Measurements from ENCODE around the gene SPRY4. TPM values are rescaled to one million over a fixed set of nuclear protein-coding genes. Genes with fewer than 3 reads are reported as not detected.
"Not testable (repeated sequence)": the region's sequence is repeated elsewhere in the genome, so short reads cannot be mapped to it uniquely, and the experiment has no call there.

The SPRY4 gene, protein sequence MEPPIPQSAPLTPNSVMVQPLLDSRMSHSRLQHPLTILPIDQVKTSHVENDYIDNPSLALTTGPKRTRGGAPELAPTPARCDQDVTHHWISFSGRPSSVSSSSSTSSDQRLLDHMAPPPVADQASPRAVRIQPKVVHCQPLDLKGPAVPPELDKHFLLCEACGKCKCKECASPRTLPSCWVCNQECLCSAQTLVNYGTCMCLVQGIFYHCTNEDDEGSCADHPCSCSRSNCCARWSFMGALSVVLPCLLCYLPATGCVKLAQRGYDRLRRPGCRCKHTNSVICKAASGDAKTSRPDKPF
- 1 to 10 TPM in 1 of 2 donors, under 1 TPM in 1; 0.65 to 1.3 TPM for polyA plus RNA-seq

DNA sequence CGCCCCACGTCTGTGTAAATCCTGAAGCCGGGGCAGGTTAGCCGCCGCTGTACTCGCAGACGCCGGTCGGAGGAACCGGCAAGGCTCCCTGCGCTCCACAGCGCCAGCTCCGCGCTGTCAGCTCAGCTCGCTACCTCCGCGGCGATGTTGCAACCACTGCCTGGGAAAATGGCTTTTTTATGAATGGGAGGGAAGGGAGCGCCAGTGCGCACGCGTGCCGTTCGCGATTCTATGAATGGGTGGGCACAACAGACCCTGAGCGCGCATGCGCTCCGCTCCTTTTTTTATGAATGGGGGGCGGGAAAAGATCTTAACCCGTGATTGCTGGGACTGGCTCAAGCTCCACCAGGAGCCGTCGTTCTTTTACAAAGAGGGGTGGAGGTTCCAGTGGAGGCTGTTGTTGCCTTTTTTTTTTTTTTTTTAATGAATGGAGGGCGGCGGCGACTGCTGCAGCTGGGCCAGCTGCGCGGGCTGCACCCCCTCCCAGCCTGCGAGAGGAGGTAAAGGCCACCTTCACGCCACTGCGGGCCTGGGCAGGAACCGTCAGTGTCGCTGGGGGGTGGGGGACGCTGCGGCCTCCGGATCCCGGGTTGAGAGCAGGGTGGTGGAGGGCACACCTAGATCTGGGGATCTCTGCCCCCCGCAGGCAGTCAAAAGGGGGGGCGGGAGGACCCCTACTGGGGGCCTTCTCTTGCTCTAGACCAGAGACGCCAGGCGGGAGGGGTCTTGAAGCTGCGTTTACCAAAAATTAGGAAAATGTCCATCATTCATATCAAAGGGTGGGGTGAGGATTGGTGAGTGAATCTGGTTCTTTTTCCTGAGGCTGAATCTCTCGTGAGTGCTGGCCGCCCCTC is at the start of gene SPRY4:
Gene SPRY4, minus strand, starts transcription at position 151 of the 854 bp plus-strand sequence. CDS start 9,913 bp downstream, outside the sequence.
- WGBS, 2 donors, result 0 to 1% methylated on average over 52 to 54 of the region's 54 CpGs
- no peaks in the 10 kb centered on the region for H3K36me3 ChIP-seq (ENCODE audit: control insufficient read depth in 2 of 2, insufficient read depth in 2 of 2, low read length in 1 of 2)
- H3K27me3 ChIP-seq (ENCODE audit: control insufficient read depth in 1 of 2, insufficient read depth in 2 of 2, low read length in 2 of 2), result peaks cover 0 to 5% of the 10 kb centered on the region in 2 donors
- H3K4me1 ChIP-seq (ENCODE audit: control insufficient read depth in 2 of 2, insufficient read depth in 2 of 2, low read length in 1 of 2), result peaks cover 8 to 13% of the 10 kb centered on the region in 2 donors
- peak within 1 kb of the TSS; percentile 50 to 53 for H3K4me3 ChIP-seq (ENCODE audit: low read depth in 1 of 2, low read length in 2 of 2)
- H3K27ac ChIP-seq (ENCODE audit: low read depth in 2 of 2, low read length in 1 of 2), result peak within 1 kb of the TSS; percentile 74 to 87
- no peaks in the 10 kb centered on the region for H3K9me3 ChIP-seq (ENCODE audit: control insufficient read depth in 2 of 2, insufficient read depth in 1 of 2, low read depth in 1 of 2, low read length in 1 of 2)

DNA sequence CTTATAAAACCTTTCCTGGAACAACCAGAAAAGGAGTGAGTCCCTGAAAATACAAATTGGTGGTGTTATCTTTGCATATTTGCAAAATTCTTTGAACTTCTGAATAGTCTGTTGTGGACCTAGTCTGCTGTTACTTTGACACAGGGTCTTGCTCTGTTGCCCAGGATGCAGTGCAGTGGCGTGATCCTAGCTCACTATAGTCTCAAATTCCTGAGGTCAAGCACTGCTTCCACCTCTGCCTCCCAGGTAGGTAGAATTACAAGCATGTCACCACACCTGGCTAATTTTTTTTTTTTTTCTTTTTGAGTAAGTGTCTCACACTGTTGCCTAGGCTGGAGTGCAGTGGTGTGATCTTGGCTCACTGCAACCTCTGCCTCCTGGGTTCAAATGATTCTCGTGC is 43.7 kb upstream of the SPRY4 start:
- no peak overlapping the region for H3K4me3 ChIP-seq (ENCODE audit: low read depth in 1 of 2, low read length in 2 of 2)
- 85 to 92% methylated on average over 2 of the region's 2 CpGs for WGBS, 2 donors
- no peaks in the 10 kb centered on the region for H3K4me1 ChIP-seq (ENCODE audit: control insufficient read depth in 2 of 2, insufficient read depth in 2 of 2, low read length in 1 of 2)
- no peak overlapping the region for H3K27ac ChIP-seq (ENCODE audit: low read depth in 2 of 2, low read length in 1 of 2)
- no peaks in the 10 kb centered on the region for H3K9me3 ChIP-seq (ENCODE audit: control insufficient read depth in 2 of 2, insufficient read depth in 1 of 2, low read depth in 1 of 2, low read length in 1 of 2)
- no peaks in the 10 kb centered on the region for H3K27me3 ChIP-seq (ENCODE audit: control insufficient read depth in 1 of 2, insufficient read depth in 2 of 2, low read length in 2 of 2)
- H3K36me3 ChIP-seq (ENCODE audit: control insufficient read depth in 2 of 2, insufficient read depth in 2 of 2, low read length in 1 of 2), result no peaks in the 10 kb centered on the region

DNA sequence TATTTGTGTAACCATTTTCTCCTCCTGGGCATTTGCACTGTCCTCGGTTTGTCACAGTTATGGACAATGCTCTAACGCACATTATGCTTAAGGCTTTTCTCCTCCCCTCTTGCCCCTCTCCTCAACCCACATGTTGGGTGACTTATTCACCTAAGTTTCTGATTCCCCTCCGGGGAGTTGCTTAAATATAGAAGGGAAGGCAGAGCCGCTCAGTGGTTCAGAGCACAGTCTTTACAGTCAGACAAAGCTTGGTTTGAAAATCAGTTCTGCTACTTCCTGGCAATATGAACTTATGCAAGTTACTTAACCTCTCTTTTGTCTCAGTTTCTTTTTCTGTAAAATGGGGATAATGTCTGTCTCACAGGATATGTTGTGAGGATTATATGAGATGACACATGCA is 41.2 kb upstream of the SPRY4 start:
- Histone ChIP-seq H3K9me3 (ENCODE audit: control insufficient read depth in 2 of 2, insufficient read depth in 1 of 2, low read depth in 1 of 2, low read length in 1 of 2) (no peaks in the 10 kb centered on the region), H3K27me3 (ENCODE audit: control insufficient read depth in 1 of 2, insufficient read depth in 2 of 2, low read length in 2 of 2) (no peaks in the 10 kb centered on the region)
- WGBS, 2 donors, result 87 to 88% methylated on average over 4 of the region's 4 CpGs

DNA sequence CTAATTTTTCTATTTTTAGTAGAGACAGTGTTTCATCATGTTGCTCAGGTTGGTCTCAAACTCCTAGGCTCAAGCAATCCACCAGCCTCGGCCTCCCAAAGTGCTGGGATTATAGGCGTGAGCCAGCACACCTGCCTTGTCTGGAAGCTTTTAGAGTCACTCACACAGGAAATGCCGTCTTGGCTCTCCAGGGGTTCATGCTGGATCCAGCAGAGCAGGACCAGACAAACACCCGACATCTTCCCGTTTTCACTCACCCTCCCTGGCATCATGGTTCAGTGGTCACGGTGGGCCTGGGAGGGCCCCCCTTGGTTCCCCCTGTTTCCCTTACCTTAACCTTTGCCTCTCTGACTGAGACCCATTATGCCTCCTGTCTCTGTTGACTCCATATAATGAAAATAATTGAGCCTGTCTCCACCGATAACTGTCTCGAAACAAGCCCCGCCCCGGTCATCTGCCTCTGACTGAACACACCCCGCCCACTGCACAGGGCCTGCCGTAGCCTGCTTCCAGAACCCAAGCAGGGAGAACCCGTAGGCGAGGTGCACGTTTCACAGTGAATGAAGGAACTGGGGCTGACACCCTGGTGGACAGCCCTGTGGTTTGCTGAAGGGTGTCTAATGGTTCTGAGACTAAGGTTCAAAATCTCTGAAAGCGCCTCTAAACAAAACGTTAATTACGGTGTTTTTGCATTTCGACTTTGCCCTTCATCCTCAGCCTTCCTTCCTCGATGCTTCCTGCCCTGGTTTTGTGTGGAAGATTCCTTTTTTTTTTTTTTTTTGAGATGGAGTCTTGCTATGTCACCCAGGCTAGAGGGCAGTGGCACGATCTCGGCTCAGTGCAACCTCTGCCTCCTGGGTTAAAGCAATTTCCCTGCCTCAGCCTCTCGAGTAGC is 39.7 kb upstream of the SPRY4 start:
- Histone ChIP-seq H3K9me3 (ENCODE audit: control insufficient read depth in 2 of 2, insufficient read depth in 1 of 2, low read depth in 1 of 2, low read length in 1 of 2) (no peaks in the 10 kb centered on the region), H3K27ac (ENCODE audit: low read depth in 2 of 2, low read length in 1 of 2) (peak overlapping the region in 1 of 2 donors; percentile 57), H3K4me3 (ENCODE audit: low read depth in 1 of 2, low read length in 2 of 2) (no peak overlapping the region), H3K36me3 (ENCODE audit: control insufficient read depth in 2 of 2, insufficient read depth in 2 of 2, low read length in 1 of 2) (no peaks in the 10 kb centered on the region), H3K4me1 (ENCODE audit: control insufficient read depth in 2 of 2, insufficient read depth in 2 of 2, low read length in 1 of 2) (no peaks in the 10 kb centered on the region), H3K27me3 (ENCODE audit: control insufficient read depth in 1 of 2, insufficient read depth in 2 of 2, low read length in 2 of 2) (no peaks in the 10 kb centered on the region)
- WGBS, 2 donors, result 56 to 64% methylated on average over 23 of the region's 23 CpGs

More for the DNA sequence above, 41.2 kb upstream of the SPRY4 start:
- no peaks in the 10 kb centered on the region for H3K4me1 ChIP-seq (ENCODE audit: control insufficient read depth in 2 of 2, insufficient read depth in 2 of 2, low read length in 1 of 2)
- H3K36me3 ChIP-seq (ENCODE audit: control insufficient read depth in 2 of 2, insufficient read depth in 2 of 2, low read length in 1 of 2), result no peaks in the 10 kb centered on the region
- no peak overlapping the region for H3K27ac ChIP-seq (ENCODE audit: low read depth in 2 of 2, low read length in 1 of 2)
- H3K4me3 ChIP-seq (ENCODE audit: low read depth in 1 of 2, low read length in 2 of 2), result no peak overlapping the region

DNA sequence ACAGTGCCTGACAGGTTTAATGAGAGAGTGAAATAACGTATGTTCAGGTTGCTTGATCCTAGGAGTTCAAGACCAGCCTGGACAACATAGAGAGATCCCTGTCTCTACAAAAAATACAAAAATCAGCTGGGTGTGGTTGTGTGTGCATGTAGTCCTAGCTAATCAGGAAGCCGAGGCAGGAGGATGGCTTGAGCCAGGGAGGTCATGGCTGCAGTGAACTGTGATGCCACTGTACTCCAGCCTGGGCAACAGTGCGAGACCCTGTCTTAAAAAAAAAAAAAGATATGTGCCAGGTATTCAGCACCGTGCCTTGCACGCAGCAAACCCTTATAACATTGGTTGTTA is 38.8 kb upstream of the SPRY4 start:
- H3K4me1 ChIP-seq (ENCODE audit: control insufficient read depth in 2 of 2, insufficient read depth in 2 of 2, low read length in 1 of 2), result no peaks in the 10 kb centered on the region
- no peak overlapping the region for H3K4me3 ChIP-seq (ENCODE audit: low read depth in 1 of 2, low read length in 2 of 2)
- WGBS, 2 donors, result 87 to 92% methylated on average over 5 of the region's 5 CpGs
- H3K27me3 ChIP-seq (ENCODE audit: control insufficient read depth in 1 of 2, insufficient read depth in 2 of 2, low read length in 2 of 2), result no peaks in the 10 kb centered on the region
- H3K9me3 ChIP-seq (ENCODE audit: control insufficient read depth in 2 of 2, insufficient read depth in 1 of 2, low read depth in 1 of 2, low read length in 1 of 2), result no peaks in the 10 kb centered on the region
- no peak overlapping the region for H3K27ac ChIP-seq (ENCODE audit: low read depth in 2 of 2, low read length in 1 of 2)
- no peaks in the 10 kb centered on the region for H3K36me3 ChIP-seq (ENCODE audit: control insufficient read depth in 2 of 2, insufficient read depth in 2 of 2, low read length in 1 of 2)

DNA sequence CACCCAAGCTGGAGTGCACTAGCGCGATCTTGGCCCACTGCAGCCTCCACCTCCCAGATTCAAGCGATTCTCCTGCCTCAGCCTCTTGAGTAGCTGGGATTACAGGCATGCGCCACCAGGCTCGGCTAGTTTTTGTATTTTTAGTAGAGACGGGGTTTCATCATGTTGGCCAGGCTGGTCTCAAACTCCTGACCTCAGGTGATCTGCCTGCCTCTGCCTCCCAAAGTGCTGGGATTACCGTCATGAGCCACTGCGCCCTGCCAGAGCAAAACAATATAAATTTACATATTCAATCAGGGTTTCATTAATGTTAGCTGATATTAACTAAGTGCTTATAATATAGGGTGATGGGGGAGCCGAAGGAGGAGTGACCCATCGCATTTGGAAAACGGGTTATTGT is 37.4 kb upstream of the SPRY4 start:
- H3K27me3 ChIP-seq (ENCODE audit: control insufficient read depth in 1 of 2, insufficient read depth in 2 of 2, low read length in 2 of 2); H3K4me1 ChIP-seq (ENCODE audit: control insufficient read depth in 2 of 2, insufficient read depth in 2 of 2, low read length in 1 of 2); H3K9me3 ChIP-seq (ENCODE audit: control insufficient read depth in 2 of 2, insufficient read depth in 1 of 2, low read depth in 1 of 2, low read length in 1 of 2); H3K36me3 ChIP-seq (ENCODE audit: control insufficient read depth in 2 of 2, insufficient read depth in 2 of 2, low read length in 1 of 2); H3K4me3 ChIP-seq (ENCODE audit: low read depth in 1 of 2, low read length in 2 of 2): not testable (repeated sequence)
- H3K27ac ChIP-seq (ENCODE audit: low read depth in 2 of 2, low read length in 1 of 2), result peak overlapping the region; percentile 27 to 79
- WGBS, 2 donors, result 87 to 93% methylated on average over 11 of the region's 11 CpGs

DNA sequence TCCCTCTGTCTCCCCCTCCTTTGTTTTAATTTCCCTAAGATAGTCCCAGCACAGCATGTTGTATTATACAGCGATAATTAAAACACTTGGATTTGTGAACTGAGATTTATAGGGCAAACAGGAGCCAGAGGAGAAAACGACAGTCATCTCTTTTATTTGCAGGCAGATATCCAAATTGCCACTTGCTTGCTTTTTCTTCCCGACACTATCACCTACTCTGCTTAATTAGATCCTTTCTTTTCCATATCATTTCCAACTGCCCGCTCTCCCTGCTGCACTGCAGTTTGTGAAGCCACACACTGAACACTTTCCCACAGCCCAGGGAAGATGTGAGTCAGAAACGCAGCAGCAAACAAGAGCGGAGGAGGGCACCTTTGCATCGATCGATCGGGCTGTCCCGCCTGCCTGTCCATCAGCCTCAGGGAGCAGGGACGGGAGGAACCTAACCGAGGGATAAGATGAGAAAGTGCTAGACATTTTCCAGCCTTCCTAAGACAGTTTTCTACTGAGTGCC is 35.8 kb upstream of the SPRY4 start:
- Histone ChIP-seq H3K27me3 (ENCODE audit: control insufficient read depth in 1 of 2, insufficient read depth in 2 of 2, low read length in 2 of 2) (no peaks in the 10 kb centered on the region), H3K4me1 (ENCODE audit: control insufficient read depth in 2 of 2, insufficient read depth in 2 of 2, low read length in 1 of 2) (no peaks in the 10 kb centered on the region), H3K27ac (ENCODE audit: low read depth in 2 of 2, low read length in 1 of 2) (no peak overlapping the region), H3K4me3 (ENCODE audit: low read depth in 1 of 2, low read length in 2 of 2) (no peak overlapping the region), H3K9me3 (ENCODE audit: control insufficient read depth in 2 of 2, insufficient read depth in 1 of 2, low read depth in 1 of 2, low read length in 1 of 2) (no peaks in the 10 kb centered on the region), H3K36me3 (ENCODE audit: control insufficient read depth in 2 of 2, insufficient read depth in 2 of 2, low read length in 1 of 2) (no peaks in the 10 kb centered on the region)
- WGBS, 2 donors, result 46 to 48% methylated on average over 12 of the region's 12 CpGs

DNA sequence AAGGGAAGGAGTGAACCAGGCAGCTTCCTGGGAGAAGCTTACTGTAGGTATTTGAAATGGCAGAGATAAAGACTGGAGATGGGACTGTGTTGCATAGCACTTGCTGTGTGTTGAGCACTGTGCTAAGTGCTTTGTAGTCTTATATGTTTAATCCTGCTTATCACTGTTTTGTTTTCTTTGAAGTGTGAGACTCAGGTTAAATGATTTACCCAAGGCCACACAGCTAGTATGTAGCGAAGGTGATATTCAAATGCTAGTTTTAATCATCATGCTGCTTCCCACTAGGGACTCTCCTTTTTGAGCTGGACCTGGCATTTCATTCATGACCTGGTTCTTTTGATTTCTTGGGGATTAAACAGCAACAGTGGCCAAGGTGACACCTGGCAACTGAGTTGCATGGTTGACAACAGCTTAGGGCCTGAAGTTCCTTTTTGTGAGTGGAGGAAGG is 35.3 kb upstream of the SPRY4 start:
- 47 to 90% methylated on average over 1 of the region's 1 CpG for WGBS, 2 donors
- no peak overlapping the region for H3K4me3 ChIP-seq (ENCODE audit: low read depth in 1 of 2, low read length in 2 of 2)
- no peaks in the 10 kb centered on the region for H3K9me3 ChIP-seq (ENCODE audit: control insufficient read depth in 2 of 2, insufficient read depth in 1 of 2, low read depth in 1 of 2, low read length in 1 of 2)
- no peaks in the 10 kb centered on the region for H3K4me1 ChIP-seq (ENCODE audit: control insufficient read depth in 2 of 2, insufficient read depth in 2 of 2, low read length in 1 of 2)
- no peak overlapping the region for H3K27ac ChIP-seq (ENCODE audit: low read depth in 2 of 2, low read length in 1 of 2)
- H3K27me3 ChIP-seq (ENCODE audit: control insufficient read depth in 1 of 2, insufficient read depth in 2 of 2, low read length in 2 of 2), result no peaks in the 10 kb centered on the region
- H3K36me3 ChIP-seq (ENCODE audit: control insufficient read depth in 2 of 2, insufficient read depth in 2 of 2, low read length in 1 of 2), result no peaks in the 10 kb centered on the region

DNA sequence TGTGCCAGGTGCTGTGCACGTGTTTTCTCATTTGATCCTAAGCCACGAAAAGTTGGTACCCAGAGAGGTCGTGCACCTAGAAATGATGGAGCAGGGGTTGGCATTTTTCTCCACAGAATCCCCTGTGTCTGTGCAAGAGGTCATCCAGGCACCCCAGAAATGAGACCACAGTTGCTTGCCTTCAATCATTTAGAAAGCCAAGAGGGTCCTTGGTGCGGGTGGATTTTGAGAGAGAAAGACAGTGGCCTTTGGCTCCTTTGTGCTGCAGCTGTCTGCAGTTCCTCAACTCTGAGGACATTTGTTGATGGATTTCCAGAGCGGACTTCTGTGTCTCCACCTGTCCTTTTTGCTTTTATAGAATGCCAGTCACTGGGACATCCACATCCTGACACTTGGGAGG is 33.8 kb upstream of the SPRY4 start:
- no peaks in the 10 kb centered on the region for H3K36me3 ChIP-seq (ENCODE audit: control insufficient read depth in 2 of 2, insufficient read depth in 2 of 2, low read length in 1 of 2)
- no peak overlapping the region for H3K4me3 ChIP-seq (ENCODE audit: low read depth in 1 of 2, low read length in 2 of 2)
- no peaks in the 10 kb centered on the region for H3K27me3 ChIP-seq (ENCODE audit: control insufficient read depth in 1 of 2, insufficient read depth in 2 of 2, low read length in 2 of 2)
- 91 to 93% methylated on average over 5 of the region's 5 CpGs for WGBS, 2 donors
- H3K27ac ChIP-seq (ENCODE audit: low read depth in 2 of 2, low read length in 1 of 2), result no peak overlapping the region
- no peaks in the 10 kb centered on the region for H3K4me1 ChIP-seq (ENCODE audit: control insufficient read depth in 2 of 2, insufficient read depth in 2 of 2, low read length in 1 of 2)
- no peaks in the 10 kb centered on the region for H3K9me3 ChIP-seq (ENCODE audit: control insufficient read depth in 2 of 2, insufficient read depth in 1 of 2, low read depth in 1 of 2, low read length in 1 of 2)
